Fibroblast of skin of right quadriceps (primary cell): Measurements from ENCODE around the gene PCDH9.

Experiments used
- DNase-seq: peaks from one replicate; pipeline ENCODE4 v3.0.0-alpha.2; 2013

Gene PCDH9

GRCh38 chr13:67015976-67016600 is 214.0 kb downstream of the PCDH9 start:
- DNase-seq: no peak

DNA sequence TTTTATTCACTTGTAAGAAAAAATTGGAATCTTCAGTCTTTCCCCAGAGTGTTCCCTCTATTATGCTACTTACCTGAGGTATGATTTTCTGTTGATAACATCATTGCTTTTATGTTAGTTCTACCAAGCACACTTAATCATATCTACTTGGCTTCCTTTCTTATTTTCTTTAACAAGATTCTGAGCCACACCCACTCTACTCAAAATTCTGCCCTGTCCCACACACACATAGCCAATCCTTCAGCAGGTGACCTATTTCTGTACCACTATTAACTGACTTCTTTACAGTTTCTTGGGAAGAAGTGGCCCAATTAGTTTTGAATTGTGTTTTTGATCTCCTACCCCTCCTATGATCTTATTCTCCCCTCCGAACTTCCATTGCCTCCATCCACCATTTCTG is 215.7 kb downstream of the PCDH9 start:
- DNase-seq: no peak

DNA sequence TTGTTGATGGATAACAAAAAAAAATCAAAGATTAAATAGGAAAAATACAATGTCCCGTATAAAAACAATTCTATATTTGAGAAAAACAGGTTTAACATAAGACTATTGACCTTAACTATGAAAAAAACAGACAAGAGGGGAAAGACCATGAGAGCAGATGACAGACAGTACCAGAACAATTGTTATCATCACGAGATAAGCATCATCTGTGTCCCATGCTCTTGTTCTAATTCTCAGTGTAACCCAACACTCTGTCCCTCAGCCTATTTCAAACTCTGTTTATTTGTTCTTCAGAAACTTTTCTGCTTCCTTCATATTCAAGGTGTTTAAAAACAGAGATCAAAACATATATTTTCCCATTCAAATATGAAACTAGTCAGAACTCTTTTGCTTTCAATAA is 216.4 kb downstream of the PCDH9 start:
- no peak for DNase-seq

- DNase-seq: no peak
These were observed 222.0 kb downstream of the PCDH9 start for GRCh38 chr13:67008075-67008668.

- no peak for DNase-seq
These were observed 225.6 kb downstream of the PCDH9 start for GRCh38 chr13:67004511-67004910.

DNA sequence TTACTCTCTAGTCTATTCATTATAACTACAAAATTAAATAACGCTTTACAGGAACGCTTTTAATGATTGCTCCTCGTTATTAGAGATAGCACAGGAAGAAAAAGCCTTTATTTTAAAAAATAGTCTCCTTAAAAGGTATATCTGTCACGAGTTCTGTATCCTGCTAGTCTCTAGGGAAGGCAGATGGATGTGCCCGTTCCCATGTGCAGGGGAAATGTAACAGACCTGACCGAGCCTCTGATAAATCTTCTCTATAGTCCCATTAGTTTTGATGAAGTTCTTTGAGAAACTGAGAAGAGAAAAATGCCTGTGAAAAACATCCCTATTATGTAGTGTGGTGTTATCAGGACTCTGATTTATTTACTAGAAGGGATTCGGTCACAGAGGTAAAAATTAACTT is 226.4 kb downstream of the PCDH9 start:
- DNase-seq: no peak

DNA sequence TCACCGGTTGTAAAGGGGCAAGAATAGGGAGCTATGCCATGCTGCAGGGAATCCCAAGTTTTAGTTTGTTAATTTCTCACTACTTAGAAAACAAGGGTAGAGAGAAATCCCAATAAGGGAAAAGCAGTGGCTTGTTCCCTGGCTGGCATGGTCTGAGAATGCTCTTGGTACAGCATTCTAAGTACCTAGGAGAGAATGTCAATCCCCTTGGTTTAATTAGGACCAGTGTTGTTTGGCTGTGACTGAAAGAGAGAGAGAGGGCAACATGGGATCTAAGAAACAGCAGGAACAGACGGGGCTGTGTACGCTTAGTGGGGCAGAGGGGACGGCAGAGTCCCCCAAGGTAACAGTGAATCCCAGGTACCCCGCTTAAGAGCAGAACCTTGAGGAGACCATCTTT is 228.8 kb downstream of the PCDH9 start:
- DNase-seq: no peak

- DNase-seq: peak; percentile 49
These were observed 233.6 kb downstream of the PCDH9 start for GRCh38 chr13:66996503-66996902.

DNA sequence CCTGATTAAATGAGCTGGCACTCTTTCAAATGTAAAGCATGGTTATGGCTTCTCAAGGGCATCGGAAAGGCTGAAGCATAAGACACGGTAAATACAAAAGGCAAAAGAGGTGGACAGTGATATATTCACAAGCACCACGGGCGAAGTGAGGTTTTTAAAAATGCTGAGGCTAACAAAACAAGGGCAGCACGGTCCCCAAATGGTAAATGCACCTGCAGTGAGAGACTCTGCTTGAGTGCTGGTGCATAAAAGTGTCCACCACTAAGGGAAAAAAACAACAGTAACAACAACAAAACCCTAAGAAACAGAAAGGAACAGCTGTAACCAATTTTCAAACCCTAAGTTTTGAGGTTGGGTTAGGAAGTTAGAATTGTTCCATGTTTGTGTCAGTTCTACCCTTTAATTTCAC is 234.9 kb downstream of the PCDH9 start:
- no peak for DNase-seq

GRCh38 chr13:66994517-66995202 is 235.5 kb downstream of the PCDH9 start:
- no peak for DNase-seq

DNA sequence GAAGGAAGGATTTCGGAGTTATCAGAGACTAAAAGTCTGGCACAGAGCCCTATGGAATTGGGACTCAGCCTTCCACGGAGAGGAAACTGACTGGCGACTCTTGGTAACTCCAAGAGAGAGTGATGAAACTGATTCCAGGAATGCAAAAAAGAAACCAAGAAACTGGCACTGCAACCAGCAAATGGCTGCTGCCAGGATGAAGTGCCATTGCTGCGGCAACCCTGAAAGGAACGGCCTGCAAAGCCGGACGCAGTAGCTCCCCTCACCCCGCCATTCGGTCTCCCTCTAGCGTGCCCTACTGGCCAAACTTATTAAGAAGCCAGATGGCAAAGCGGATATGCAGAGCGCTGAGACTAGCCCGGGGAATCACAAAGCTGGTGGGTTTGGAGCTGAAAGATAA is 236.0 kb downstream of the PCDH9 start:
- peak; percentile 57 for DNase-seq

GRCh38 chr13:66992719-66993118 is 237.4 kb downstream of the PCDH9 start:
- no peak for DNase-seq

DNA sequence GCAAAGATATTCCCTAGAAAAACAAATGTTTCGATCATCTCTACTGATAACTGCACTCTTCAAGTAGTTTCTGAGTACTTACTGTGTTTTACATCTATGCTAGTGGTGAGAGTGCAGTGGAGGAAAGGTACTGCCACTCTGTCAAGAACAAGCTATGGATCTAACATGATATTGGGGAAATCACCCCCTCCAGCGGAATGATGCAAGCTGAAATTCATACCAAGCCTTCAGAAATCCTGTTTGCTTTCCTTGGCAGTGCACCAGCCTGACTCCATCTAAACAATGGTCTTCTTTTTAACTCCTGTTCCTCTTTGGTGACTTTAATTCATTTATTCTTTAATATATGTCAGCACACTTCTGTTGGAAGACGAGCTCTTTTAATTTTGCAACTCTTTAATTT is 238.0 kb downstream of the PCDH9 start:
- peak; percentile 17 for DNase-seq

GRCh38 chr13:66984241-66984640 is 245.9 kb downstream of the PCDH9 start:
- DNase-seq: no peak

- no peak for DNase-seq
These were observed 248.2 kb downstream of the PCDH9 start for GRCh38 chr13:66981912-66982311.

DNA sequence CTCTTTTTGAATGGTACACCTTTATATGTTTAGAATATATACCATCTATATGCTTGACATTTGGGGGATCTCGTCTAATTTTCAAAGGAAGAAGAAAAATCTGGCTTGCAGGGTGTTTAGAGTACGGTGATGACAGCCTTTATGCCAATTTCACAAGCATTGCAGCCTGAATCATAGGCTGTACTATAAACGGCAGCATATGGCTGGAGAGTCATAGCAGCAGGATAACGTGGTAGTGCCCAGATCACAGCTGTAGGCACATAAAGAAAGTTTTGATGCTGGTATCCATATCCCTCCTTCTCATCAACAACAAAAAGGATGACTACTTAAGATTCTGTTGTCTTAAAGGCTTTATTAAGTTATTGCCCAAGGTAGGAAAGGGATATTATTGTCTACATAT is 253.0 kb downstream of the PCDH9 start:
- DNase-seq: peak; percentile 8

GRCh38 chr13:66974889-66975288 is 255.2 kb downstream of the PCDH9 start:
- DNase-seq: no peak

DNA sequence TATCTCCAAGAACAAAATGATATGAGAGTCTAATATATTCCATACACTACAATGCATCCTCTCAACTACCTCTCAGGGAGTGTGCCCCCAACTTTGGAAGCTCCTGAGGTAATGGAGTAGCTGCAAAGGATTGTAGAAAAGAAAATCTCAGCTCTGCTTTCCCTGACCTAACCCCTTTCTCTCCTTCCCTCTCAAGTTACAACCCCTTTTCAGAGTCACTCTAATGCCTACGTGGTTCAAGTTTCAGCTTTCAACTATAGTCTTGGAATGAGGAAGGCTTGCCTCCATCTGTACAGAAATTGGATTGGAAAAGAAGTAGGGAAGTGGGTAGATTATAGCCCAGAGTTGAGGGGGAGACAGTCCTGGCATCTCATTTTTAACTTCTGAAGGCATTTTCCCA is 256.0 kb downstream of the PCDH9 start:
- peak; percentile 4 for DNase-seq

- no peak for DNase-seq
These were observed 257.5 kb downstream of the PCDH9 start for GRCh38 chr13:66972659-66973058.

DNA sequence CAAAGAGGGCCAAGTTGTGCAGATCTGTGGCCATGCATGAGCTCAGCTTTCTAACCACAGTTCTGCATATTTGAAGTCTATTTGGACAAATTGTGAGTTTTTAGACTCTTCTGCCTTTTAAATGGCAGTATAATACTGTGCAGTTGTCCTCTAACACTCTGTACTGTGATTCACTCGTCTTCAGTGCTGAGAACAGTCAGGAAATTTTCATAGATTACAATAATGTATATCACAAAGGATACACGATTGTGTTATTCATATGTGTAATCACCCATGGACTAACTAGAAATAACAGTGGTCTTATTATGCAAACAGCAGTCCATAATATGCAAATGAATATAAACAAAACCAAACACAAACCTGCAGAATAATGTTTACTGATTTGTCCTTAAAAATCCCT is 259.1 kb downstream of the PCDH9 start:
- no peak for DNase-seq

DNA sequence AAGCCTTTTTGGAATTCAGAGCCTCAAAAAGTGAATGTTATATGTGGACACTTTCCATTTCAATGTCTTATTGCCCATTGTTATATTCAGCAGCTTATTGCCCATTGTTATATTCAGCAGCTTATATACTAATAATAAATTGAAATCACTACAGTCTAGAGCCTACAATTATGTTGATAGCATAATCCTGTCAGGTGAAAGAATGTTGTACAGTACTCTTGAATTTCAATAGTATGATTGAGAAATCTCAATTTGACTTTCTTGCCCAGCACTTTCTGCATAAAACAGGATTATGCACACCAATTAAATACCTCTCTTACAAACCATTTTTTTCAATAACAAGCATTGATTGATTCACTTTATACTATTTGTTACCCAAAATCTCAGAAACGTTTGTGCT is 260.8 kb downstream of the PCDH9 start:
- no peak for DNase-seq

DNA sequence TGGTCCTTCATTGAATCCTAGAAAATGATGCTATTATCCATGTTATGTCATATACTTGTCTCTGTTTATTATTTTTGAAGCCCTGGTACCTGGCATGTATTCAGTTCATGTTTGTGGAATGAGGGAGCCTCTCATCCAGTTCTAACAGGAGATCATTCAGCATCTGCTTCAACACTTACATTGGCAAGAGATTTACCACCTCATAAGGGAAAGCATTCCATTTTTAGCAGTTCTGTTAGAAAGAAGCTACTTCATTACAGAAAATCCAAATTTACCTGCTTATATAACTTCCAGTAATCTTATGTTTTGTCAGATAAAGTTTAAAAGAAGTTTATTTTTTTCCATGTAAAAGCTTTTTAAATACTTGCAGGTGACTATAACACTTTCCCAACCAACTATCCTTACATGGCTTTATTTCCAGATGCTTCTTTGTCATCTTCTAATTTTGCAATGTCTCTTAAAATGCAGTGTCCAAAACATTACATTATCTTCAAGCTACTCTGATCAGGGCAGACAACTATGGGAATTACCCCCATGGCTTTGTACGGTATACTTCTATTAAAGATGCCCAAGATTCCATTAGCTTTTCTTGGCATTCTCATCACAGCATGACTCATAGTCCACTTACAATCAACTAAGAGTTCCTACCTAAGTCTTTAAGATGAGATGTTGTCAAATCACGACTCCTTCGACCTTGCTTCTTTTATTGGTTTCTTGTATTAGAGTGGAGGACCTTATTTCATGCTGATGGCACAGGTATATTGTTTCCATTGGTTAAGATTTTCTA is 262.1 kb downstream of the PCDH9 start:
- no peak for DNase-seq

- no peak for DNase-seq
These were observed 265.0 kb downstream of the PCDH9 start for GRCh38 chr13:66965181-66965580.

- DNase-seq: no peak
These were observed 267.2 kb downstream of the PCDH9 start for GRCh38 chr13:66962953-66963352.
